Measurements from ENCODE around the gene FGF1. TPM values are rescaled to one million over a fixed set of nuclear protein-coding genes. Genes with fewer than 3 reads are reported as not detected.

FGF1 gene
- total and polyA plus RNA-seq, 2 donors from 2014 or later: 2.1 to 89.7 TPM

DNA sequence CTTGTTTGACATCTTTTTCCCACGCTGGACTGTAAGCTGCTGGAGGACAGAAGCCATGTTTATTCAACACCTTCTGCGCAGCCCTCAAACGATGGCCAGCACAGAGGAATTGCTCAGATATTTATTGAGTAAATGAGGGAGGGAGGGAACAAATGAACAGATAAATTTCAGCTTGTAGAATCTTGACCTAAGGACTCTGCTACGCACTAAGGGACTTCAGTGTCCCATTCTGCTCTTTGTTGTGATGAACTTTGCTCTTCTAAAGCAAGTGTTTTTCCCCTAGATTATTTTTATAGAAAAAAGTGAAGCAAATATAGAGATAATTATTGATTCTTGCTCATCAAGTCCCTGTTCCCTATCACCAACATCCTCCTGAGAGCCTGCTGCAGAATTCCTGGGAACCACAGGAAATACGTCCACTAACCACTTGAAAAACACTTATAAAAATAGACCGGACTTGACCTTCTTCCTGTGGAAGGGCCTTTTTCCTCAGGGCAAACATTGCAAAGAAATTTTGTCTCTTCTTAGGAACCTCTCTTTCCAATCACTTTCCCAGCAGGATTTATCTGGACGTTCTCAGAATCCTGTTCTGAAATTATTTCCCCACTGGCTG is 54.9 kb downstream of the FGF1 start:
- Histone ChIP-seq H3K27ac (ENCODE audit: low read depth in 2 of 2, low read length in 2 of 2) (peak overlapping the region; percentile 4 to 77), H3K9ac (ENCODE audit: low read length in 3 of 3) (no peak overlapping the region), H3K4me3 (ENCODE audit: low read length in 3 of 3) (no peak overlapping the region), H3K9me3 (ENCODE audit: control insufficient read depth in 2 of 3, insufficient read depth in 1 of 3, low read length in 3 of 3) (no peaks in the 10 kb centered on the region), H3K36me3 (ENCODE audit: control insufficient read depth in 2 of 3, insufficient read depth in 3 of 3, low read length in 3 of 3) (no peaks in the 10 kb centered on the region), H3K27me3 (ENCODE audit: control insufficient read depth, insufficient read depth, low read length) (no peaks in the 10 kb centered on the region), H3K4me1 (ENCODE audit: control insufficient read depth in 2 of 3, insufficient read depth in 2 of 3, low read depth in 1 of 3, low read length in 3 of 3) (peaks cover 0 to 11% (median 2%) of the 10 kb centered on the region in 3 donors)
- intact Hi-C loops (cut with DNase I): no loop called here
- DNase-seq: no peak
- FAIRE-seq: no peak
- TF ChIP-seq, protein P1, sequence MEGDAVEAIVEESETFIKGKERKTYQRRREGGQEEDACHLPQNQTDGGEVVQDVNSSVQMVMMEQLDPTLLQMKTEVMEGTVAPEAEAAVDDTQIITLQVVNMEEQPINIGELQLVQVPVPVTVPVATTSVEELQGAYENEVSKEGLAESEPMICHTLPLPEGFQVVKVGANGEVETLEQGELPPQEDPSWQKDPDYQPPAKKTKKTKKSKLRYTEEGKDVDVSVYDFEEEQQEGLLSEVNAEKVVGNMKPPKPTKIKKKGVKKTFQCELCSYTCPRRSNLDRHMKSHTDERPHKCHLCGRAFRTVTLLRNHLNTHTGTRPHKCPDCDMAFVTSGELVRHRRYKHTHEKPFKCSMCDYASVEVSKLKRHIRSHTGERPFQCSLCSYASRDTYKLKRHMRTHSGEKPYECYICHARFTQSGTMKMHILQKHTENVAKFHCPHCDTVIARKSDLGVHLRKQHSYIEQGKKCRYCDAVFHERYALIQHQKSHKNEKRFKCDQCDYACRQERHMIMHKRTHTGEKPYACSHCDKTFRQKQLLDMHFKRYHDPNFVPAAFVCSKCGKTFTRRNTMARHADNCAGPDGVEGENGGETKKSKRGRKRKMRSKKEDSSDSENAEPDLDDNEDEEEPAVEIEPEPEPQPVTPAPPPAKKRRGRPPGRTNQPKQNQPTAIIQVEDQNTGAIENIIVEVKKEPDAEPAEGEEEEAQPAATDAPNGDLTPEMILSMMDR (IDR thresholded peaks at IDR 0.05; ENCODE audit: borderline replicate concordance, extremely low read depth, insufficient read depth): no peak

DNA sequence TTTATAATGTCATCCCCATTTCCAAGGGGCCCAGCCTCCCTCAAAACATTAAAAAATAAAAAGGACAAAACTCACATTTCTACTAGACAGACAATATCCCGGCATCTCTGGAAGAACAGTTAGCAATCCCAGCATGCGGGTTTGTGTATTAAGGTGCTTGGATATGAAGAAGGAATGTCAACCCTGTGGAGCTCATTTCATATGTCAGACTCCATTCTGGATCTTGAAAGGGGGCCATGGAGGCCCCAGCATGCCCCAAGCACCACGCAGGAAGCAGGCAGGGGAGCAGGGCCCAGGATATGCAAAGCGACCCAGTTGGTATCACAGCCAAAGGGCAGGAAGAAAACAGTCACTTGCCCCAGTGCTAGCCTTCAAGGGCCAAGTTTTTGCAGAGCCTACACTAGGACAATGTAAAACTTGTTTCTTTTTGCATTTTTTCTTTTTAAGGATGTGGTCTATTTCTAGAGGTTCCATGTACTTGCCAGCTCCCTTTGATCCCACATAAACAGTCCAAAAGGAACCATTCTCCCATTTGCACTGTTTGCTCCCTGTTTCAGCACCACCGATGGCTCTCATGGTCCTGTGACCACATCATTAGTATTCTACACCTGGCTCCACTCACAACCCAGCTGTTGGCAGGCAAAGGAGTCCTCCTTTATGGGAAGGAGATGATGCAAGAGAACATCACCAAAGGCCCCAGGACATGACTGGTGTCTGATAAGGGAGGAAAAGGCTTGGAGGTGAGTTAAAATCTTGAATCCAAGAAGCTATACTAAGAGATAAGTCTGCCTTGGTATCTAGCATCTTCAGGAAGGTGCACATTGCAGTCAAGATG is 58.3 kb downstream of the FGF1 start:
- Histone ChIP-seq H3K27ac (ENCODE audit: low read depth in 2 of 2, low read length in 2 of 2) (no peak overlapping the region), H3K9me3 (ENCODE audit: control insufficient read depth in 2 of 3, insufficient read depth in 1 of 3, low read length in 3 of 3) (no peaks in the 10 kb centered on the region), H3K9ac (ENCODE audit: low read length in 3 of 3) (no peak overlapping the region), H3K4me1 (ENCODE audit: control insufficient read depth in 2 of 3, insufficient read depth in 2 of 3, low read depth in 1 of 3, low read length in 3 of 3) (peaks cover 0 to 16% (median 6%) of the 10 kb centered on the region in 3 donors), H3K27me3 (ENCODE audit: control insufficient read depth, insufficient read depth, low read length) (no peaks in the 10 kb centered on the region), H3K4me3 (ENCODE audit: low read length in 3 of 3) (no peak overlapping the region), H3K36me3 (ENCODE audit: control insufficient read depth in 2 of 3, insufficient read depth in 3 of 3, low read length in 3 of 3) (no peaks in the 10 kb centered on the region)
- FAIRE-seq (no peak), DNase-seq (no peak)
- TF ChIP-seq, protein P1 (IDR thresholded peaks at IDR 0.05; ENCODE audit: borderline replicate concordance, extremely low read depth, insufficient read depth): no peak
- intact Hi-C loops (cut with DNase I): no loop called here

DNA sequence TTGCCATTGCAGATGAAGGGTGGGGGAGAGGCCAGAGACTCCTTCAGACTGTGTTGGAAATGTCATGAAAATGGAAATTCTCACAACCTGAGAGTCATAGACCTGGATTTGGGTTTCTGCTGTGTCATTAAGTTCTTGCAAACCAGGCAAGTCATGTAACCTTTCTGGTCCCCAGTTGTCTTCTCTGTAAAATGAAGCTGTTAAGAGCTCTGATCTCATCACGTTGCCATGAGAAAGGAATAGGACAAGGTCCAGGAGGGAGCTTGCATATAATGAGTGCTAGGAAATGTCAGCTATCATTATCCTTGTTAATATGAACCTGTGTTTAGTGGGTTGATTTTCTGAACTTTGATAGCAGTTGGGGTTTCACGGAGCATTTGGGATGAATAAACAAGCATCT is 59.1 kb downstream of the FGF1 start:
- TF ChIP-seq, protein P1 (IDR thresholded peaks at IDR 0.05; ENCODE audit: borderline replicate concordance, extremely low read depth, insufficient read depth): no peak
- no peak for DNase-seq
- FAIRE-seq: no peak
- H3K9me3 ChIP-seq (ENCODE audit: control insufficient read depth in 2 of 3, insufficient read depth in 1 of 3, low read length in 3 of 3): no peaks in the 10 kb centered on the region
- no peaks in the 10 kb centered on the region for H3K36me3 ChIP-seq (ENCODE audit: control insufficient read depth in 2 of 3, insufficient read depth in 3 of 3, low read length in 3 of 3)
- intact Hi-C loops (cut with DNase I): no loop called here
- no peak overlapping the region for H3K9ac ChIP-seq (ENCODE audit: low read length in 3 of 3)
- peaks cover 0 to 16% (median 6%) of the 10 kb centered on the region in 3 donors for H3K4me1 ChIP-seq (ENCODE audit: control insufficient read depth in 2 of 3, insufficient read depth in 2 of 3, low read depth in 1 of 3, low read length in 3 of 3)
- peak overlapping the region; percentile 45 for H3K27ac ChIP-seq (ENCODE audit: low read depth in 2 of 2, low read length in 2 of 2)
- no peaks in the 10 kb centered on the region for H3K27me3 ChIP-seq (ENCODE audit: control insufficient read depth, insufficient read depth, low read length)
- H3K4me3 ChIP-seq (ENCODE audit: low read length in 3 of 3): no peak overlapping the region
